Right lobe of liver (tissue), 4 donors: ENCODE results near the gene SLC12A3.
A peak's percentile ranks its signal among the peaks of the same experiment; 100 is the strongest.

Source experiments
- CTCF ChIP-seq, 4 donors: fragments of 200-600 bp in 3 of 4; fragments of 450-650 bp in 1 of 4; IDR thresholded peaks; one replicate each; pipeline versions ENCODE4 v1.5.1 to v1.8.0; 2016 to 2022; ENCODE audit warnings: antibody characterized with exemption in 4 of 4, mild to moderate bottlenecking in 2 of 4
- POLR2A ChIP-seq: fragments of 450-650 bp; IDR thresholded peaks from one replicate; pipeline ENCODE4 v1.6.1; 2017; ENCODE audit warnings: antibody characterized with exemption, mild to moderate bottlenecking
- donor health status: DM: no; HTN: no; CAD: no.
- donor health status: DM: no; HTN: no; CAD: no.
- donor health status: DM: no; HTN: yes; CAD: no.

GRCh38 chr16:56941092-56941491 is 76.1 kb downstream of the SLC12A3 start:
- no peak for TF ChIP-seq CTCF (IDR thresholded peaks at IDR 0.05)
- TF ChIP-seq POLR2A = peak; percentile 16
